ENCODE data around the gene KRTAP20-1. TPM values are rescaled to one million over a fixed set of nuclear protein-coding genes. Genes with fewer than 3 reads are reported as not detected.

Gene KRTAP20-1
- total RNA-seq, 1 experiment from 2014 or later = not detected

GRCh38 chr21:30600787-30601186 is 15.4 kb upstream of the KRTAP20-1 start, which contains the start of gene KRTAP22-1:
Gene KRTAP22-1, plus strand, starts transcription at chr21:30601087.
- DNase-seq (ENCODE audit: low spot score) (no peak), ATAC-seq (no peak)
- no peak within 1 kb of the TSS for H3K27ac Mint-ChIP-seq
- H3K27me3 Mint-ChIP-seq (ENCODE audit: low read depth) = no peaks in the 10 kb centered on the region
- no peak within 1 kb of the TSS for H3K4me3 Mint-ChIP-seq
- ChIA-PET CTCF (no interaction called here), POLR2A (no interaction called here)
- TF ChIP-seq ZNF532 (CRISPR knock-in tag; IDR thresholded peaks at IDR 0.05; ENCODE audit: borderline replicate concordance) = no peak
- TF ChIP-seq ESRRA (CRISPR knock-in tag; IDR thresholded peaks at IDR 0.05; ENCODE audit: borderline replicate concordance) = no peak
- TF ChIP-seq RELA (CRISPR knock-in tag; IDR thresholded peaks at IDR 0.05; ENCODE audit: borderline replicate concordance) = no peak
- TF ChIP-seq E2F5 (CRISPR knock-in tag; IDR thresholded peaks at IDR 0.05) = no peak
- no peak for TF ChIP-seq ETV6 (CRISPR knock-in tag; IDR thresholded peaks at IDR 0.05)
- no peak for TF ChIP-seq MYBL2 (CRISPR knock-in tag; IDR thresholded peaks at IDR 0.05)
- TF ChIP-seq, protein P1, sequence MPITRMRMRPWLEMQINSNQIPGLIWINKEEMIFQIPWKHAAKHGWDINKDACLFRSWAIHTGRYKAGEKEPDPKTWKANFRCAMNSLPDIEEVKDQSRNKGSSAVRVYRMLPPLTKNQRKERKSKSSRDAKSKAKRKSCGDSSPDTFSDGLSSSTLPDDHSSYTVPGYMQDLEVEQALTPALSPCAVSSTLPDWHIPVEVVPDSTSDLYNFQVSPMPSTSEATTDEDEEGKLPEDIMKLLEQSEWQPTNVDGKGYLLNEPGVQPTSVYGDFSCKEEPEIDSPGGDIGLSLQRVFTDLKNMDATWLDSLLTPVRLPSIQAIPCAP (CRISPR knock-in tag; IDR thresholded peaks at IDR 0.05) = no peak
- TF ChIP-seq, protein P2, sequence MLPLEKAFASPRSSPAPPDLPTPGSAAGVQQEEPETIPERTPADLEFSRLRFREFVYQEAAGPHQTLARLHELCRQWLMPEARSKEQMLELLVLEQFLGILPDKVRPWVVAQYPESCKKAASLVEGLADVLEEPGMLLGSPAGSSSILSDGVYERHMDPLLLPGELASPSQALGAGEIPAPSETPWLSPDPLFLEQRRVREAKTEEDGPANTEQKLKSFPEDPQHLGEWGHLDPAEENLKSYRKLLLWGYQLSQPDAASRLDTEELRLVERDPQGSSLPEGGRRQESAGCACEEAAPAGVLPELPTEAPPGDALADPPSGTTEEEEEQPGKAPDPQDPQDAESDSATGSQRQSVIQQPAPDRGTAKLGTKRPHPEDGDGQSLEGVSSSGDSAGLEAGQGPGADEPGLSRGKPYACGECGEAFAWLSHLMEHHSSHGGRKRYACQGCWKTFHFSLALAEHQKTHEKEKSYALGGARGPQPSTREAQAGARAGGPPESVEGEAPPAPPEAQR (CRISPR knock-in tag; IDR thresholded peaks at IDR 0.05) = no peak
- TF ChIP-seq, protein P3, sequence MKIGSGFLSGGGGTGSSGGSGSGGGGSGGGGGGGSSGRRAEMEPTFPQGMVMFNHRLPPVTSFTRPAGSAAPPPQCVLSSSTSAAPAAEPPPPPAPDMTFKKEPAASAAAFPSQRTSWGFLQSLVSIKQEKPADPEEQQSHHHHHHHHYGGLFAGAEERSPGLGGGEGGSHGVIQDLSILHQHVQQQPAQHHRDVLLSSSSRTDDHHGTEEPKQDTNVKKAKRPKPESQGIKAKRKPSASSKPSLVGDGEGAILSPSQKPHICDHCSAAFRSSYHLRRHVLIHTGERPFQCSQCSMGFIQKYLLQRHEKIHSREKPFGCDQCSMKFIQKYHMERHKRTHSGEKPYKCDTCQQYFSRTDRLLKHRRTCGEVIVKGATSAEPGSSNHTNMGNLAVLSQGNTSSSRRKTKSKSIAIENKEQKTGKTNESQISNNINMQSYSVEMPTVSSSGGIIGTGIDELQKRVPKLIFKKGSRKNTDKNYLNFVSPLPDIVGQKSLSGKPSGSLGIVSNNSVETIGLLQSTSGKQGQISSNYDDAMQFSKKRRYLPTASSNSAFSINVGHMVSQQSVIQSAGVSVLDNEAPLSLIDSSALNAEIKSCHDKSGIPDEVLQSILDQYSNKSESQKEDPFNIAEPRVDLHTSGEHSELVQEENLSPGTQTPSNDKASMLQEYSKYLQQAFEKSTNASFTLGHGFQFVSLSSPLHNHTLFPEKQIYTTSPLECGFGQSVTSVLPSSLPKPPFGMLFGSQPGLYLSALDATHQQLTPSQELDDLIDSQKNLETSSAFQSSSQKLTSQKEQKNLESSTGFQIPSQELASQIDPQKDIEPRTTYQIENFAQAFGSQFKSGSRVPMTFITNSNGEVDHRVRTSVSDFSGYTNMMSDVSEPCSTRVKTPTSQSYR (CRISPR knock-in tag; IDR thresholded peaks at IDR 0.05) = no peak
- no peak for TF ChIP-seq AR (CRISPR knock-in tag; IDR thresholded peaks at IDR 0.05)
- TF ChIP-seq, protein P4, sequence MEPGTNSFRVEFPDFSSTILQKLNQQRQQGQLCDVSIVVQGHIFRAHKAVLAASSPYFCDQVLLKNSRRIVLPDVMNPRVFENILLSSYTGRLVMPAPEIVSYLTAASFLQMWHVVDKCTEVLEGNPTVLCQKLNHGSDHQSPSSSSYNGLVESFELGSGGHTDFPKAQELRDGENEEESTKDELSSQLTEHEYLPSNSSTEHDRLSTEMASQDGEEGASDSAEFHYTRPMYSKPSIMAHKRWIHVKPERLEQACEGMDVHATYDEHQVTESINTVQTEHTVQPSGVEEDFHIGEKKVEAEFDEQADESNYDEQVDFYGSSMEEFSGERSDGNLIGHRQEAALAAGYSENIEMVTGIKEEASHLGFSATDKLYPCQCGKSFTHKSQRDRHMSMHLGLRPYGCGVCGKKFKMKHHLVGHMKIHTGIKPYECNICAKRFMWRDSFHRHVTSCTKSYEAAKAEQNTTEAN (CRISPR knock-in tag; IDR thresholded peaks at IDR 0.05) = no peak
- H3K36me3 Mint-ChIP-seq = no peaks in the 10 kb centered on the region
- no peaks in the 10 kb centered on the region for H3K4me1 Mint-ChIP-seq
- no peaks in the 10 kb centered on the region for H3K9me3 Mint-ChIP-seq

Measured in WTC11 (cell line).